Hematopoietic multipotent progenitor cell treated with erythropoietin and hydrocortisone succinate and interleukin-3 and kit ligand, for 4 days (in vitro differentiated cells): ENCODE measurements around the gene CYP2C18.
"Not testable (repeated sequence)": the region's sequence is repeated elsewhere in the genome, so short reads cannot be mapped to it uniquely, and the experiment has no call there.

Experiments
- DNase-seq: peaks from one replicate; pipeline ENCODE4 v3.0.0-alpha.2; 2015

The CYP2C18 gene

DNA sequence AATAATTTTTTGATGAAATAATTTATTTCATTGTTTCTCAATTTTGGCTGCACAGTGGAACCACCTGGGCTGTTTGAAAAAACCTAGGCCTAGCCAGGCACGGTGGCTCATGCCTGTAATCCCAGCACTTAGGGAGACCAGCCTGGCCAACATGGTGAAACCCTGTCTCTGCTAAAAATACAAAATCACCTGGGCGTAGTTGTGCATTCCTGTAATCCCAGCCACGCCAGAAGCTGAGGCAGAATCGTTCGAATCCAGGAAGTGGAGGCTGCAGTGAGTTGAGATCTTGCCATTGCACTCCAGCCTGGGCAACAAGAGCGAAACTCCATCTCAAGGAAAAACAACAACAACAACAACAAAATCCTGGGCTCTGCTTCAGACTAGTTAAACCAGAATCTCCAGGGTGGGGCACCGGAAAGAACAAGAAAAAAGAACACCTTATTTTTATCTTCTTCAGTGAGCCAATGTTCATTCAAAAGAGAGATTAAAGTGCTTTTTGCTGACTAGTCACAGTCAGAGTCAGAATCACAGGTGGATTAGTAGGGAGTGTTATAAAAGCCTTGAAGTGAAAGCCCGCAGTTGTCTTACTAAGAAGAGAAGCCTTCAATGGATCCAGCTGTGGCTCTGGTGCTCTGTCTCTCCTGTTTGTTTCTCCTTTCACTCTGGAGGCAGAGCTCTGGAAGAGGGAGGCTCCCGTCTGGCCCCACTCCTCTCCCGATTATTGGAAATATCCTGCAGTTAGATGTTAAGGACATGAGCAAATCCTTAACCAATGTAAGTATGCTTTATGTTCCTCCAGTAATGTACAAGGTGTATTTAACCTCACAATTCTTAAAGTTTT lies at the start of gene CYP2C18:
CYP2C18 (plus strand) TSS at position 516 of the 841 bp plus-strand sequence; CDS start at position 607, 91 bp downstream.
- no peak for DNase-seq

GRCh38 chr10:94638097-94638496 lies 45.4 kb upstream of the CYP2C18 start:
- DNase-seq: not testable (repeated sequence)

- DNase-seq: no peak
Observed at GRCh38 chr10:94639902-94640301, 43.6 kb upstream of the CYP2C18 start.

DNA sequence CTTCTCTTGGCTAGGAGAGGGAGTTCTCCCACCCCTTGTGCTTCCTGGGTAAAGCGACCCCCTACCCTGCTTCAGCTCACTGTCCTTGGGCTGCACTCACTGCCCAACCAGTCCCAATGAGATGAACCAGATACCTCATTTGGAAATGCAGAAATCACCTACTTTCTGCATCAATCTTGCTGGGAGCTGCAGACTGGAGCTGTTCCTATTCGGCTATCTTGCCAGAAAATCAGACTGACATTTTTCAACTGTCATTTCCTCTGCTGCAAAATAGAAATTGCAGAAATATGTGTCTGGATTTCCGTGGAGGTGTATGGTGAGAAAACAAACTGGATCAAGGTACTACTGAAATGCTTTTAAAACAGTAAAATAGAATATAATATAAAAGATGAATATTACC lies 43.0 kb upstream of the CYP2C18 start:
- DNase-seq: no peak

DNA sequence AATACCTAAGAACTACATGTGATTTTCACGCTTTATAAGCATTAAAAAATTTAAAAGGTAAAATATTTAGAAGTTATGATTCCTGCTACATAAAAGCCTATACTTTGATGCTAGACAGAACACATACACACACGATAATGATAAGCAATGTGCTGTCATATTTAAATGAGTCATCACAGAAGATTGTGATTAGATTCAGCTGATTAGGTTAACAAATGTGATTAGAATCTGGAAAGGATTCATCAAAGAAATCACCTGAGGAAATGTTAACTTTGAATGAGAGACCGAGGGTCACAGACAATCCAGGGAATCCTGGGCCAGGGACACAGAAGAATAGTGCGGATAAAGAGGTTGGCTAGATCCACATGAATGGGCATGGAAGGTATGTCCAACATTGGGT lies 42.0 kb upstream of the CYP2C18 start:
- no peak for DNase-seq

- DNase-seq: no peak
Observed at GRCh38 chr10:94644352-94644751, 39.2 kb upstream of the CYP2C18 start.

- DNase-seq: no peak
Observed at GRCh38 chr10:94645285-94645684, 38.2 kb upstream of the CYP2C18 start.

- DNase-seq: not testable (repeated sequence)
Observed at GRCh38 chr10:94655201-94655600, 28.3 kb upstream of the CYP2C18 start.

- DNase-seq: not testable (repeated sequence)
Observed at GRCh38 chr10:94663061-94663460, 20.5 kb upstream of the CYP2C18 start.

GRCh38 chr10:94666391-94667102 lies 17.0 kb upstream of the CYP2C18 start:
- no peak for DNase-seq

- DNase-seq: no peak
Observed at GRCh38 chr10:94673614-94674321, 9.8 kb upstream of the CYP2C18 start.

DNA sequence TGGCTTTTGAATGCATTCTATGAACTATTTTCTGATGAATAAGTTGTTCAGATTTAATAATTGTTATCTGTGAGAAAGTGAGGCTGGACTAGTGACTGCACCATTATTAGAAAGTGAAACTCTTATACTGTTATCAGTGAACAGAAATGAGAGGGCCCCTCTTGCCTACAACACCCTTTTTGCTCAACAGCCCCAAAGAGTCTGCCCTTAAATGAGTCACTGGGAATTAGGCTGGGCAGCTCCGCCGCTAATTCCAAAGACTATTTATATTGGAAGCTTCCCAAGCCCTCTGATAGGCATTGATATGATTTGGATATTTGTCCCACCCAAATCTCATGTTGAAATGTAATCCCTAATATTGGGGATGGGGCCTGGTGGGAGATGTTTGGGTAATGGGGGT lies 7.0 kb upstream of the CYP2C18 start:
- DNase-seq: no peak

- peak; percentile 2 for DNase-seq
Observed at GRCh38 chr10:94677691-94678090, 5.8 kb upstream of the CYP2C18 start.

GRCh38 chr10:94678475-94678874 lies 5.1 kb upstream of the CYP2C18 start:
- DNase-seq: no peak

- peak; percentile 6 for DNase-seq
Observed at GRCh38 chr10:94680544-94680943, 3.0 kb upstream of the CYP2C18 start.

GRCh38 chr10:94682636-94683035 lies 893 bp upstream of the CYP2C18 start:
- DNase-seq: not testable (repeated sequence)

DNA sequence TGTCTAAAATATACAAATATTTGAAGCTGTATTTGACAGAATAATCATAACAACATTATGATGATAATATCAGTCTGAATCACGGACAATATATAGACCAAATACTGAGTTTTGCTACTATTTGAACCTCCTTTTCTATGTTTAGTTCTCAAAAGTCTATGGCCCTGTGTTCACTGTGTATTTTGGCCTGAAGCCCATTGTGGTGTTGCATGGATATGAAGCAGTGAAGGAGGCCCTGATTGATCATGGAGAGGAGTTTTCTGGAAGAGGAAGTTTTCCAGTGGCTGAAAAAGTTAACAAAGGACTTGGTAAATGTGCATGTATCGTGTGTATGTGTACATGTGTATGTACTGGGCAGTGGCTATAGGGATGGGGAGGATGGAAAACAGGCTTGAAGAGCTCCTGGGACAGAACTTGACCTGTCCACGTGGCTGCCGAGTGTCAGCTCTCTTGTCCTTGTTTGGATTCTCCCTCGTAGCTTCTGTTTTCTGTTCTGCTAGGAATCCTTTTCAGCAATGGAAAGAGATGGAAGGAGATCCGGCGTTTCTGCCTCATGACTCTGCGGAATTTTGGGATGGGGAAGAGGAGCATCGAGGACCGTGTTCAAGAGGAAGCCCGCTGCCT lies 4.2 kb downstream of the CYP2C18 start:
- DNase-seq: no peak

DNA sequence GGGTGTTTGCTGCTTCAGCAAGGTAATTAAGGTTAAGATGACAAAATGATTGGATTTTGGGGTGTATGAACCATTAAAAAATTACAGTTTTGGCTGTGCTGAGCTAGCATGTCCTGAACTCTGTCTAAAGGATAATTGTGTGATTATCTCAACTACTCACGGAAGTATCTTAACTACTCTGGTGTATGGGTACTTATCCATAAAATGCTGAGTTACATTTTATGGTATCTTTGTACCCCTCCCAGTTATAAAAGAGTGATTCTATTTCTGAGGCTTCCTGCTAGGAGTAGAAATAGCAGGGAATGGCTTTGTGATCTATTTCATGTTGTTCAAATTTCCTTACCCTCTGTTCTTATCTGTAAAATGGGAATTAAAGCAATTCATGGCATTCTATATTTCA lies 22.6 kb downstream of the CYP2C18 start:
- no peak for DNase-seq

DNA sequence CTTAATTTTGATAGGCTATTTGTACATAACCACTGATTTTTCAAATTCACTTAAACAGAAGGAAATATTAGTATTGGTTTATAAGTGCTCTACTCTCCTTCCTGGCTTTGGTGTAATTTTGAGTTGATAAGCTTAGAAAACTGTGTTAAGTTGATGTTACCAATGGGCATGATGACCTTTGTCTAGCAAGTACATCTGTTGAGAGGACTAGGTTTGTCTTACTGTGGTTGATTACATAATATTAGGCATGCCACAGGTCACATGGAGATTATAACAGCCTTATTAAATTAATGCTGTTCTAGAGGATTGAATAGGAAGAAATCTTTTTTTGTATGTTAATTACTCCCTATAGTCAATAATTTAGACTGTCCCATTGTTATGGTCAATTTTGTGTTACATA lies 27.0 kb downstream of the CYP2C18 start:
- DNase-seq: no peak

DNA sequence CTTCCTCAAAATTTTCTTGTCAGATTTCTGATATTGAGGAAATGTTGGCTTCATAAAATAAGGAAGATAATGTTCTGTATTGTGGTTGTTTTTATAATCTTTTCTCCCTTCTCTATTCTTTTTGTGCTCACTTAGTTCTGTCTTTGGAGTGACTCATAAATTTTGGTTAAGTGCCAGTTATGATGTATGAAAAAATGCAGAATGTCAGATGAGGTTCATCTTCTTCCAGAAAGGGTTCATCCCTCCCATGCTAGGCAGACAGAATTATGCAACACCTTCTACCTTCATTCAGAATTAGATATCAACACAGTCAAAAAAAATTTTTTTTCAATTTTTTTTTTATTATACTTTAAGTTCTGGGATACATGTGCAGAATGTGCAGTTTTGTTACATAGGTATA lies 42.3 kb downstream of the CYP2C18 start:
- DNase-seq: peak; percentile 19

GRCh38 chr10:94735197-94735596 lies 51.7 kb downstream of the CYP2C18 start:
- DNase-seq: no peak

DNA sequence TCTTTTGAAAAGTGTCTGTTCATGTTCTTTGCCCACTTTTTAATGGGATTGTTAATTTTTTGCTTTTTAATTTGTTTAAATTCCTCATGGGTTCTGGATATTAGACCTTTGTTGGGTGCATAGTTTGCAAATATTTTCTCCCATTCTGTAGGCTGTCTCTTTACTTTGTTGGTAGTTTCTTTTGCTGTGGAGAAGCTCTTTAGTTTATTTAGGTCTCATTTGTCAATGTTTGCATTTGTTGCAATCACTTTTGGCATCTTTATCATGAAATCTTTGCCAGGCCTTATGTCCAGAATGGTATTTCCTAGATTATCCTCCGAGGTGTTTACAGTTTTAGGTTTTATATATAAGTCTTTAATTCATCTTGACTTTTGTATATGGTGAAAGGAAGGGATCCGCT lies 55.1 kb downstream of the CYP2C18 start:
- no peak for DNase-seq

GRCh38 chr10:94747137-94747536 lies 63.6 kb downstream of the CYP2C18 start:
- no peak for DNase-seq
